HG02938 (cell line): ENCODE measurements around the gene DPY19L1.
"Not testable (repeated sequence)": the region's sequence is repeated elsewhere in the genome, so short reads cannot be mapped to it uniquely, and the experiment has no call there.

Experiments
- ATAC-seq: cut with Tn5 transposase; IDR thresholded peaks from one replicate; pipeline ENCODE4 v1.9.1; 2021; ENCODE audit warnings: mild to moderate bottlenecking, moderate library complexity; ENCODE audit not compliant: unreplicated experiment

The DPY19L1 gene

DNA sequence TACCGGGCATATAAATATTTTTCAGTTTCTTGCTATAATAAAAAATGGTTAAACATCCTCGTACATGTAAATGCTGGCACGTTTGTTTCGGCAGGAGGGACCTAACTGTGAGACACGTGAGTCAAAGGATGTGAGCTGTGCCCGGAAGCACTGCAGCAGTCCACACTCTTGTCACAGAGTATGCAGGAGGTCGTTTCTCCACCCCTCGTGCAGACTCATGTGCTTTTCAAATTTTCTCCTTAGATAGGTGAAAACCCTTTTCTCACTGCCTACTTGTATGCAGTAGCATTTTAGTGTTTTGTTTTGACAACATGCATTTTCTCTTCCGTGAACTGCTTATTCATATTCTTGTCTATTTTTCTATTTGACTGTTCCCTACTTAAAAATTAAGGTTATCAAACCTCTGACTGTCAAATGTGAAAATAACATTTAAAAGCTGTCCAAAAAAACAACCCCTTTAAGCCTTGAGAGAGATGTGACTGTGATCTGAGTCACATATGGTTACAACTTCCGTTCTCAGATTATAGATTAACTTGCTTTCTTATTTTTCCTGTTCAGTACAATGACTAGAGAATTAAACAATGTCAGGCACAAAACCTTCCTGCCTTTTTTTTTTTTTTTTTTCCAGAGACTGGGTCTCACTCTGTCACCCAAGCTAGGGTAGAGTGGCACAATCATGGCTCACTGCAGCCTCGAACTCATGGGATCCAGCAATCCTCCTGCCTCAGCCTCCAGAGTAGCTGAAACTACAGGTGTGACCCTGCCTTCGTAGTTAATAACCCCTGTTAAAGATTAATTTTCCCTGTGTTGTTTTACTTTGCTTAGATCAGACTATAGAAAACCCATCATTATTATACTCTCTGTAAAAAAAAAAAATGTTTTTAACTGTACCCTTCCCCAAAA, 45.1 kb downstream of the DPY19L1 start:
- ATAC-seq = peak; percentile 73

GRCh38 chr7:34988442-34989125, 48.7 kb downstream of the DPY19L1 start:
- ATAC-seq = not testable (repeated sequence)

DNA sequence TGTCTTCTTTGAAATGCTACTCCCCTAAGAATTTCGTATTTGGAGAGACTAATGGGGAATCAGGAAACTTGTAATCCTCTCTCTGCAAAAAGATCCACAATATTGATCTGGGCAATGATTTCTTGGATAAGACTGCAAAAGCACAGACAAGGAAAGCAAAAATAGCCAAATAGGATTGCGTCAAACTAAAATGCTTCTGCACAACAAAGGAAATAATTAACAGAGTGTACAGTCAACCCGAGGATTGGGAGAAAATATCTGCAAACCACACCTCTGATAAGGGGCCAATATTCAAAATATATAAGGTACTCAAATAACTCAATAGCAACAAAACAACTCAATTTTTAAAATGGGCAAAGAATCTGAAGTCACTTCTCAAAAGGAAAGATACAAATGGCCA, 52.1 kb downstream of the DPY19L1 start:
- not testable (repeated sequence) for ATAC-seq

DNA sequence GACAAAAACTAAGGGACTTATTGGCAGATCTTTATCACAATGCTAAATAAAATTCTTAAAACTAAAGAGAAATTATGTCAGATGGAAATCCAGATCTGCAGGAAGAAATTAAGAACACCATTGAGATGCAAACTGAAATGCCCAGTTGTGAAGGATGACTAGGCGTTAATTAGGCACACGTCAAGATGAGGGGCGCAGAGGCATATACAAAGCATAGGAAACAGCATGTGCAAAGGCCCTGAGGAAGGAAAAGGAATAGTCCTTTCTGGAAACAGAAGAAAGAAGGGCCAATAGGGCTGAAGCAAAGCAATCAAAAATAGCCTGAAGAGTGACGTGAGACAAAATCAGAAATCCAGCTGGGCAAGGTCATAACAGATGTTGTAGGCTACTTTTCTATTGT, 53.1 kb downstream of the DPY19L1 start:
- ATAC-seq = not testable (repeated sequence)

DNA sequence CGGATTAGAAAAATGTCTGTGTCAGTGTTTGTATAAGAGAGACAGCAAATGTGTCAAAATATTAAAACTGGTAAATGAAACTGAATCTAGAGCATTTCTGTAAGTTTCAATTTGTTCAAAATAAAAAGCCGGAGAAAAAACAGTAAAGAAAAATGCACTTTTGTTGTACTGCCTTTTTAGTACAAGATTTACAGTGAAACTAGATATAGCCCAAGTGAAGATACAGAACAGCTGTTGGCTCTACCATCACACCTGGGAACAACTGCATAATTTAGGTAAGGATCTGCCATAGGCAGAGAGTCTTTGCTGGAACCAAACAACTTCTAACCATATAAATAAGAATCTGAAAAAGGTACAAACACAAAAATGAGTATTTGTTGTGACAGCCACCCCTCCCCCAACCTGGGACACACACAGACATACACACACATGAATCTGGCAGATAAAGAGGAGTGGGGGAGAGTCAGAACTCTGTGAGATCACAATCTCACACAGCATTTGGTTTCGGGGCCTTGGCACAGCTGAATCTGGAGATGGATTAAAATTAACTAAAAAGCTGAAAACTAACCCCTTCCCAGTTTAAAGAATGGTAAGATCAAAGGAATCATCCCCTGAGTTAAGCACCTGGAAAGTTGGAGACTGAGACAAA, 54.8 kb downstream of the DPY19L1 start:
- ATAC-seq = no peak

- ATAC-seq = not testable (repeated sequence)
Observed at GRCh38 chr7:34979124-34979523, 58.2 kb downstream of the DPY19L1 start.

GRCh38 chr7:34973400-34973760, 63.9 kb downstream of the DPY19L1 start:
- no peak for ATAC-seq

DNA sequence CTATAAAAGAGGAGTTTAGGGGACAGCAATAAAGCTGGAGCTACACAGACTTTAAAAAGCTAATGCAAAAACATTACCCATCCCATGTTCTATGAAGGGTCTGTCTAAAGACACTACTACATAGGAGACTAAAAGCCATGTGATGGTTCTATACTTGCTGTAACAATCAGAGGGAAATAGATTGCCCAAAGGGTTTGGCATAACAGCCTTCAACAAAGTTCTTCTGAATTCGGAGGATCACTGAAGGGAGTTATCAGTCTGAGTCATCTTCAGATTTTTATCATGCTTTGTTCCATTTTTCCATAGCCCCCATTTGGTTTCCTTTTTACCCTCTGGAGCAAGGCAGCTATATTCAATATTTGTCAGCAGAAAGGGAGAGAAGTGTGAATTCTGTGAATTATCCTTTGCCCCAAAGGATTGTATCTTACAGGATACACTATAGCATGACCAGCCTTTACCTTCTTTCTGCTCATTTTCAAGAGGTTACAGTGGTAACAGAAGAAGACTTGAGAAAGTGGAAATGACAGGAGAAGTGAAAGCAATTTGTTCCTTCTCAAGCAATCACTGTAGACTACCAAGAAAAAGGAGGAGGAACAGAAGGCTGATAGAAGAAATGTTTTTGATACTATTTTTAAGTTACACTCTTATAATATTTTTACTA, 64.4 kb downstream of the DPY19L1 start:
- ATAC-seq = peak; percentile 66

- not testable (repeated sequence) for ATAC-seq
Observed at GRCh38 chr7:34967818-34968217, 69.5 kb downstream of the DPY19L1 start.

GRCh38 chr7:34966504-34966903, 70.8 kb downstream of the DPY19L1 start:
- ATAC-seq = not testable (repeated sequence)

GRCh38 chr7:34958021-34958420, 79.3 kb downstream of the DPY19L1 start:
- ATAC-seq = no peak

DNA sequence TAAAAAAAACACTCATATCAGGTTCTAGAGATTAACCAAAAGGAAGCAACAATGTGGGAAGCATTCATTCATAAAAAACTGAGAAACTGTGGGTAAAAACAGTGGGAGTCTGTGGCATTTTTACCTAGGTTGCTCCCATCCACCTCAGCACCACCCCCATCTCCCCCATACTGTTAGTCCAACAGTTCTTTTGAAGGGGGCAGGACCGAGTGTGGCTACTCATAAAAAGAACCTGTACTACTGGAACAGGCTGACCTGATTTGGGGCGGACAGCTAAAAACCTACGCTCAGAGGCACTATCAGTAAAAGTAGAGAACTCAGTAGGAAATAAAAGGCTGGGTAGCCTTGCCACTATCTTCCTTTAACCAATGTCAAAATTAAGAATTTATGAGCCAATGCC, 84.5 kb downstream of the DPY19L1 start:
- ATAC-seq = no peak

DNA sequence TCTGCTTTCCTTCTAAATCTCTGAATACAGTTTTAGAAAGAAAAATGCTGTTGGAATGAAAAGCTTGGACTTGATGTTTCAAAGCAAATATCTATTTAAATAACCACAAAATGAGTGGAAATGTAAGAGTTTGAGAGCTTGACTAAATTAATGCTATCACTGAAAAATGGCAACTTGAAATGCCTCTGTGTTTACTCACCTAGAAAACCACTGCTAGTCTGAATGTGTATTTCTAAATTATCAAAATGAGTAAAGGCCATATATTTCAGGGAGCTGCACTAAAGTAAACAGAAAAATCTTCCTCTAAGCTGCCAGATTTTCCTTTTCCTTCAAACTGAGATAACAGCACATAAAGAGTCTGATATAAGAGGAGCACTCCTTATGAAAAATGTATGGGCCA, 87.9 kb downstream of the DPY19L1 start:
- no peak for ATAC-seq

DNA sequence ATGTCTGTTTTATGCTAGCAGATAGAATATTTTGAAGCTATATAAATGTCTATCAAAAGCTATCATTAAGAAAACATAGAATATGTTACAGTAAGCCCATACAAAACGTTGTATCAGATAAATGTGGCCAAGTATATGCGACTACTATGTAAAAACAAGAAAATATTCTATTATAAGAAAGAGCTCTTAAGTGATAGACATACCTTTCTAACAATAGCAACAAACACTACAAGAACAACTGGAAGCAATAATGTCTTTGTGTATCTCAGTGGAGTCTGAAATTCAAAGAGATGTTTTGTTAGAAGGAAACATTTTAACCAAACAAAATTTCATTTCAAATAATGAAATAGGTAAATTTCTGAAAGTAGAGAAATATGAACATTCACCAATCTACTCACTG, 89.9 kb downstream of the DPY19L1 start:
- ATAC-seq = not testable (repeated sequence)

- no peak for ATAC-seq
Observed at GRCh38 chr7:34946486-34946885, 90.8 kb downstream of the DPY19L1 start.

- ATAC-seq = not testable (repeated sequence)
Observed at GRCh38 chr7:34945894-34946477, 91.3 kb downstream of the DPY19L1 start.

DNA sequence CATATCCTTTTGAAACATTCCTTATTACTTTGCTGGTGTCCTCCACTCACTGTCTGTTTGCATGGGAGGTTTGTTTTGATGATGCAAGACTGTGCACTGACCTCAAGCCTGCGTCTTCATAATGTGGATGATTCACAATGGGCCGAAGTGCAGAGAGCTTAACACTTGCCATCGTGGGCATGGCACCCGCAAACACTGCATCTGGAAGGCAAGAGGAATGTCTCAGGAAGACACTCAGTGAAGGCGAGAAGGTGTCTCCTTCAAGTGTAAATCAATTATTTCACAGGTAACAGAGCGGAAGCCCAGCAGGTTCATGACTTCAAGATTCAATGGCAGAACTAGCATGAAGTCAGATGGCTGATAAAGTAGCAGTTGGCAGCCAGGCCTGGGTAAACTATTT, 98.1 kb downstream of the DPY19L1 start:
- ATAC-seq = no peak

DNA sequence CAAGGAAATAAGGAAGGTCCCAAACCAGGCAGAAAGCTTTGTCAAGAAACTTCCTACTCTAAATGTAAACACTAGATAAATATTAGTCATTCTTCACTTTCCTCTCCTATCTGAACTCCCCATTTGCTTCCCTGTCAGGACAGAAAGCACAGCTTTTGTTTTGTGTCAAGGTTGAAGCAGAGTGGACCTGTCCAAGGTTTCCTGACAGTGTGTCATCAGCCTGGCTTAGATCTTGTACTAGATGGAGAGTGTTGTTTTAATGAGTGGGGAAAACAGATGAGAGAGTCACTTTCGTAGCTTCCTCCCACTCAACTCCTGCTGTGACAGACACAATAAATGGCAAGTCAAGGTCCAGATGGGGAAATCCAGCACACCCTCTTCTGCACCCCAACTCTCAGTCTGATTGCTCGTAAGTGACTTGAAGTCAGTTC, 101.5 kb downstream of the DPY19L1 start:
- ATAC-seq = not testable (repeated sequence)

GRCh38 chr7:34931739-34932138, 105.5 kb downstream of the DPY19L1 start:
- no peak for ATAC-seq

GRCh38 chr7:34929783-34930182, 107.5 kb downstream of the DPY19L1 start:
- not testable (repeated sequence) for ATAC-seq

DNA sequence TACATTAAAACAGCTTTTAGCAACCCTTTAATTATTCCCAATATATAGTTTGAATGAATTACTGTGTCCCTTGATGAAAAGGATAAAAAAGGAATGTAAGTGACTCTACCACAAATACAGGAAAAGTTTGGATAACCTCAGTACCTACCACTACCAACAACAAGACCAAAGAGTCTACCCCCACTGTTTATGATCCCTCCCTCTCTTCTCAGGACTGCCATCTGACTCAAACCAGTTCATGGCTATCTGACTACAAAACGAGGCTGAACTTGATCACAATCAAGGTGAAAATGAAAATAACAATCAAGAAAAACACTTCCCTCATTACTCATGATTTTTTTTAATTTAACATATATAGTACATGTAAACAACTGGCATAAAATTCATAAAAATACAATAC, 108.7 kb downstream of the DPY19L1 start:
- no peak for ATAC-seq
